DND-41 (cell line): ENCODE results near the gene HELZ.

Source experiments
- CTCF ChIP-seq: IDR thresholded peaks from 2 replicates; pipeline ENCODE4 v1.5.1; 2012; ENCODE audit warnings: borderline replicate concordance, low read length, moderate library complexity, mild to moderate bottlenecking; ENCODE audit not compliant: poor library complexity, severe bottlenecking; ENCODE audit errors: extremely low read depth
- EZH2 ChIP-seq: IDR thresholded peaks from 3 replicates; pipeline ENCODE4 v1.6.1; 2012; ENCODE audit warnings: borderline replicate concordance, low read depth, mild to moderate bottlenecking, moderate library complexity, low read length, inconsistent platforms; ENCODE audit not compliant: severe bottlenecking

GRCh38 chr17:67139784-67140665, 105.0 kb downstream of the HELZ start:
- no peak for TF ChIP-seq EZH2
- TF ChIP-seq CTCF: peak; percentile 32
